ENCODE data around the gene FGFR3. TPM values are rescaled to one million over a fixed set of nuclear protein-coding genes. Genes with fewer than 3 reads are reported as not detected.

Gene FGFR3
- total and polyA plus RNA-seq, 2 of the 8 experiments (the other 6 are each of a cell fraction or from before 2014, with no cell fraction given) = 9.0 to 19.5 TPM

GRCh38 chr4:1764670-1765069, 28.4 kb upstream of the FGFR3 start:
- H2AFZ ChIP-seq (ENCODE audit: low read length) = no peak overlapping the region
- no peak overlapping the region for H2BK20ac ChIP-seq (ENCODE audit: low read length)
- no peak for TF ChIP-seq RBBP5 (IDR thresholded peaks at IDR 0.05; ENCODE audit: borderline replicate concordance, low read depth, low read length)
- no peak for TF ChIP-seq FOSL1 (IDR thresholded peaks at IDR 0.05; ENCODE audit: insufficient read depth, low read depth, low read length)
- no peak for TF ChIP-seq CBX5 (IDR thresholded peaks at IDR 0.05; ENCODE audit: low read depth, low read length)
- no peak for TF ChIP-seq CEBPB (IDR thresholded peaks at IDR 0.05; ENCODE audit: low read depth, low read length)
- TF ChIP-seq ASH2L (IDR thresholded peaks at IDR 0.05; ENCODE audit: low read length) = no peak
- no peak for TF ChIP-seq KDM5A (IDR thresholded peaks at IDR 0.05; ENCODE audit: low read length)
- no peak for TF ChIP-seq SIRT6 (IDR thresholded peaks at IDR 0.05; ENCODE audit: low read length)
- no peak for TF ChIP-seq BACH1 (IDR thresholded peaks at IDR 0.05; ENCODE audit: low read length)
- no peak for TF ChIP-seq YY1 (IDR thresholded peaks at IDR 0.05; ENCODE audit: low read depth, low read length)
- TF ChIP-seq RFX5 (IDR thresholded peaks at IDR 0.05; ENCODE audit: borderline replicate concordance, low read depth, low read length) = no peak
- TF ChIP-seq GTF2F1 (IDR thresholded peaks at IDR 0.05; ENCODE audit: borderline replicate concordance, low read depth, low read length) = no peak
- TF ChIP-seq PHF8 (conservative IDR thresholded peaks at IDR 0.05; ENCODE audit: low read depth, low read length) = no peak
- no peak for TF ChIP-seq SP4 (IDR thresholded peaks at IDR 0.05; ENCODE audit: low read length)

More at GRCh38 chr4:1764670-1765069, 28.4 kb upstream of the FGFR3 start:
- H3K23ac ChIP-seq (ENCODE audit: insufficient read length) = no peak overlapping the region
- DNase-seq (ENCODE audit: low read depth in 1 of 2, low spot score in 2 of 2) = no peak
- H3K56ac ChIP-seq (replicated peaks; ENCODE audit: insufficient read length, low read depth, low read length) = no peak overlapping the region
- no peak overlapping the region for H2AK5ac ChIP-seq (ENCODE audit: low read depth, low read length)
- no peak overlapping the region for H3K27ac ChIP-seq (ENCODE audit: low read depth, low read length)
- H3K79me2 ChIP-seq (ENCODE audit: control insufficient read depth in 1 of 2, insufficient read depth in 2 of 2, low read length in 2 of 2) = no peaks in the 10 kb centered on the region
- no peak overlapping the region for H3K9ac ChIP-seq (replicated peaks in 1 of 4; ENCODE audit: extremely low read depth in 1 of 4, low read depth in 3 of 4, low read length in 3 of 4)
- H3K9me3 ChIP-seq (ENCODE audit: insufficient read depth in 2 of 2, low read depth in 1 of 2, low read length in 1 of 2) = no peaks in the 10 kb centered on the region
- no peak overlapping the region for H3K14ac ChIP-seq (ENCODE audit: insufficient read length)
- H3K27me3 ChIP-seq (replicated peaks in 1 of 4; ENCODE audit: control insufficient read depth in 3 of 4, extremely low read depth in 1 of 4, insufficient read depth in 3 of 4, low read length in 3 of 4) = peaks cover 0 to 3% (median 0%) of the 10 kb centered on the region in 4 experiments; a peak in 2 of 7 replicates
- peaks cover 4% of the 10 kb centered on the region; the same call in 1 of the 2 replicates for H3K23me2 ChIP-seq (ENCODE audit: low read depth, low read length)
- H2BK15ac ChIP-seq (ENCODE audit: low read length) = no peak overlapping the region
- H2BK12ac ChIP-seq (ENCODE audit: low read depth, low read length) = peak overlapping the region; percentile 84; the same call in 1 of the 2 replicates
- no peak overlapping the region; the same call in 1 of the 2 replicates for H3K18ac ChIP-seq (ENCODE audit: extremely low read depth, low read length)
- H3K4me2 ChIP-seq (ENCODE audit: insufficient read depth in 1 of 2, low read depth in 2 of 2, low read length in 2 of 2) = no peak overlapping the region
- H4K91ac ChIP-seq (replicated peaks; ENCODE audit: insufficient read length, low read length) = no peak overlapping the region
- no peak overlapping the region for H3K4ac ChIP-seq (replicated peaks; ENCODE audit: insufficient read length, low read depth, low read length)
- no peaks in the 10 kb centered on the region for H3K36me3 ChIP-seq (ENCODE audit: control insufficient read depth in 2 of 4, insufficient read depth in 4 of 4, low read length in 3 of 4)
- FAIRE-seq = no peak
- ChIA-PET CTCF (ENCODE audit: partially characterized antibody) (interaction anchor here (0.6 to 71.2 kb wide), 3 partner anchors 0 to 649 kb away, joined by 3 to 2507 read pairs (median 2507); partner anchors contain the start of gene FGFR3), POLR2A (ENCODE audit: partially characterized antibody) (interaction anchor here (1.0 to 4.9 kb wide), 7 partner anchors 10 to 45 kb away, joined by 3 to 20 read pairs (median 4); partner anchors contain the start of gene FGFR3)
- peaks cover 5 to 34% (median 24%) of the 10 kb centered on the region in 4 experiments for H3K4me1 ChIP-seq (replicated peaks in 1 of 4; ENCODE audit: control insufficient read depth in 3 of 4, insufficient read depth in 4 of 4, low read length in 3 of 4)
- H4K20me1 ChIP-seq (replicated peaks in 1 of 2; ENCODE audit: control insufficient read depth in 1 of 2, insufficient read depth in 2 of 2, low read length in 2 of 2) = no peaks in the 10 kb centered on the region
- no peaks in the 10 kb centered on the region for H3K79me1 ChIP-seq (ENCODE audit: low read depth, low read length)
- H4K8ac ChIP-seq (ENCODE audit: extremely low read depth, insufficient read depth, low read length) = no peak overlapping the region
- 85% methylated on average over 5 of the region's 9 CpGs; no CpG with 5 or more reads in 1 of the 2 experiments for WGBS, 2 experiments (ENCODE audit: extremely low coverage in 1 of 2, insufficient coverage in 1 of 2, insufficient read length in 1 of 2, insufficient replicate concordance in 2 of 2, low coverage in 1 of 2, low lambda C conversion rate in 2 of 2, missing lambda C conversion rate in 1 of 2)
- H2BK120ac ChIP-seq (replicated peaks; ENCODE audit: low read depth, low read length) = no peak overlapping the region
- no peak overlapping the region for H4K5ac ChIP-seq (ENCODE audit: insufficient read length, low read depth, low read length)
- no peak overlapping the region for H3K4me3 ChIP-seq (ENCODE audit: extremely low read depth in 1 of 4, insufficient read depth in 2 of 4, low read depth in 3 of 4, low read length in 4 of 4)
- H2BK5ac ChIP-seq (ENCODE audit: low read depth, low read length) = no peak overlapping the region

Measured in H1 (cell line).